HFF-Myc (cell line): ENCODE measurements around the gene EIF4G3.
"Not testable (repeated sequence)": the region's sequence is repeated elsewhere in the genome, so short reads cannot be mapped to it uniquely, and the experiment has no call there.

Experiments
- DNase-seq: peaks from one replicate; pipeline ENCODE4 v3.0.0-alpha.2; 2011; ENCODE audit warnings: low read depth; ENCODE audit errors: extremely low read depth
- H3K4me3 ChIP-seq: replicated peaks from 2 replicates; pipeline ENCODE4 v1.5.1; 2011; ENCODE audit warnings: low read depth, mild to moderate bottlenecking, control low read depth, low read length
- CTCF ChIP-seq: IDR thresholded peaks from 2 replicates; pipeline ENCODE4 v1.5.1; 2012; ENCODE audit warnings: mild to moderate bottlenecking, low read depth, low read length, control low read depth; ENCODE audit errors: missing control alignments

The EIF4G3 gene

GRCh38 chr1:21139601-21140000 is 37.1 kb downstream of the EIF4G3 start:
- TF ChIP-seq CTCF: no peak
- H3K4me3 ChIP-seq: no peak overlapping the region
- no peak for DNase-seq

GRCh38 chr1:21136344-21136743 is 40.4 kb downstream of the EIF4G3 start:
- not testable (repeated sequence) for DNase-seq, H3K4me3 ChIP-seq

GRCh38 chr1:21131200-21131599 is 45.5 kb downstream of the EIF4G3 start:
- no peak for DNase-seq
- H3K4me3 ChIP-seq: no peak overlapping the region
- no peak for TF ChIP-seq CTCF

- DNase-seq: no peak
- no peak for TF ChIP-seq CTCF
These were observed 47.3 kb downstream of the EIF4G3 start for GRCh38 chr1:21129407-21129806.

GRCh38 chr1:21126324-21126723 is 50.4 kb downstream of the EIF4G3 start:
- no peak overlapping the region for H3K4me3 ChIP-seq
- DNase-seq: no peak
- TF ChIP-seq CTCF: no peak

More at GRCh38 chr1:21129407-21129806, 47.3 kb downstream of the EIF4G3 start:
- no peak overlapping the region for H3K4me3 ChIP-seq

GRCh38 chr1:21124846-21125245 is 51.9 kb downstream of the EIF4G3 start:
- no peak for DNase-seq
- H3K4me3 ChIP-seq: no peak overlapping the region
- TF ChIP-seq CTCF: no peak

- no peak for DNase-seq
- TF ChIP-seq CTCF: no peak
- no peak overlapping the region for H3K4me3 ChIP-seq
These were observed 53.3 kb downstream of the EIF4G3 start for GRCh38 chr1:21123287-21123948.
